Measurements from ENCODE around the gene PROC.

Gene PROC

GRCh38 chr2:127386764-127387654 is 31.2 kb upstream of the PROC start:
- H3K4me3 ChIP-seq (ENCODE audit: low read depth, low read length): peak overlapping the region; percentile 97
- DNase-seq (ENCODE audit: low read depth): peak; percentile 69
- no peak for TF ChIP-seq CTCF (IDR thresholded peaks at IDR 0.05; ENCODE audit: low read depth, low read length, missing control alignments)

- no peak for DNase-seq (ENCODE audit: low read depth)
- H3K4me3 ChIP-seq (ENCODE audit: low read depth, low read length): peak within 1 kb of the TSS; percentile 97
- TF ChIP-seq CTCF (IDR thresholded peaks at IDR 0.05; ENCODE audit: low read depth, low read length, missing control alignments): no peak
Observed at GRCh38 chr2:127387655-127388422, 30.4 kb upstream of the PROC start, which contains the start of gene MAP3K2. Gene MAP3K2, minus strand, starts transcription at chr2:127387975. Its CDS starts 44,846 bp downstream, at chr2:127343129.

- no peak for DNase-seq (ENCODE audit: low read depth)
- no peak for TF ChIP-seq CTCF (IDR thresholded peaks at IDR 0.05; ENCODE audit: low read depth, low read length, missing control alignments)
- peak overlapping the region; percentile 73 for H3K4me3 ChIP-seq (ENCODE audit: low read depth, low read length)
Observed at GRCh38 chr2:127388423-127389164, 29.6 kb upstream of the PROC start.

GRCh38 chr2:127389778-127390435 is 28.3 kb upstream of the PROC start:
- DNase-seq (ENCODE audit: low read depth): no peak
- no peak for TF ChIP-seq CTCF (IDR thresholded peaks at IDR 0.05; ENCODE audit: low read depth, low read length, missing control alignments)
- H3K4me3 ChIP-seq (ENCODE audit: low read depth, low read length): no peak overlapping the region

GRCh38 chr2:127392133-127392827 is 25.9 kb upstream of the PROC start:
- no peak for TF ChIP-seq CTCF (IDR thresholded peaks at IDR 0.05; ENCODE audit: low read depth, low read length, missing control alignments)
- DNase-seq (ENCODE audit: low read depth): no peak
- no peak overlapping the region for H3K4me3 ChIP-seq (ENCODE audit: low read depth, low read length)
